HG03442 (cell line): ENCODE data around the gene SLC39A13.

Source experiments
- ATAC-seq: cut with Tn5 transposase; IDR thresholded peaks from one replicate; pipeline ENCODE4 v1.9.1; 2021; ENCODE audit warnings: mild to moderate bottlenecking, moderate library complexity; ENCODE audit not compliant: unreplicated experiment

The SLC39A13 gene

GRCh38 chr11:47383071-47383470 is 25.3 kb upstream of the SLC39A13 start:
- ATAC-seq = no peak

GRCh38 chr11:47384498-47384897 is 23.9 kb upstream of the SLC39A13 start:
- no peak for ATAC-seq

- no peak for ATAC-seq
These were observed 20.3 kb upstream of the SLC39A13 start for GRCh38 chr11:47387944-47388696.

GRCh38 chr11:47388697-47389576 is 19.5 kb upstream of the SLC39A13 start:
- no peak for ATAC-seq

GRCh38 chr11:47389577-47390421 is 18.6 kb upstream of the SLC39A13 start:
- no peak for ATAC-seq

GRCh38 chr11:47390422-47390760 is 18.0 kb upstream of the SLC39A13 start:
- no peak for ATAC-seq

- no peak for ATAC-seq
These were observed 17.3 kb upstream of the SLC39A13 start for GRCh38 chr11:47391077-47391583.

GRCh38 chr11:47391711-47392432 is 16.5 kb upstream of the SLC39A13 start:
- ATAC-seq = no peak

GRCh38 chr11:47392546-47393162 is 15.7 kb upstream of the SLC39A13 start:
- ATAC-seq = no peak

- no peak for ATAC-seq
These were observed 15.0 kb upstream of the SLC39A13 start for GRCh38 chr11:47393163-47394049.

- no peak for ATAC-seq
These were observed 14.4 kb upstream of the SLC39A13 start for GRCh38 chr11:47394050-47394321.

- peak; percentile 63 for ATAC-seq
These were observed 13.8 kb upstream of the SLC39A13 start for GRCh38 chr11:47394322-47395222.

GRCh38 chr11:47395223-47396048 is 13.0 kb upstream of the SLC39A13 start:
- no peak for ATAC-seq

- no peak for ATAC-seq
These were observed 12.4 kb upstream of the SLC39A13 start for GRCh38 chr11:47396049-47396320.

- ATAC-seq = no peak
These were observed 10.4 kb upstream of the SLC39A13 start for GRCh38 chr11:47398011-47398410.

GRCh38 chr11:47398551-47398950 is 9.8 kb upstream of the SLC39A13 start:
- no peak for ATAC-seq
